GM21825 (cell line): Measurements from ENCODE around the gene TDRKH.

Source experiments
- ATAC-seq: cut with Tn5 transposase; IDR thresholded peaks from one replicate; pipeline ENCODE4 v1.9.1; 2021; ENCODE audit warnings: mild to moderate bottlenecking, moderate library complexity; ENCODE audit not compliant: unreplicated experiment

TDRKH gene

GRCh38 chr1:151790071-151790939 is at the start of gene TDRKH:
TSS of gene TDRKH (minus strand) at chr1:151790500. CDS start at chr1:151783022, 7,478 bp downstream.
- ATAC-seq = peak; percentile 90

- ATAC-seq = peak; percentile 41
Observed at GRCh38 chr1:151839457-151840403, 49.4 kb upstream of the TDRKH start, which contains the start of gene C2CD4D. TSS of gene C2CD4D (minus strand) at chr1:151839820. CDS start at chr1:151838989, 831 bp downstream.

- no peak for ATAC-seq
Observed at GRCh38 chr1:151839082-151839412, 48.7 kb upstream of the TDRKH start.

- ATAC-seq = no peak
Observed at GRCh38 chr1:151838222-151839081, 48.2 kb upstream of the TDRKH start.

- ATAC-seq = no peak
Observed at GRCh38 chr1:151837884-151838221, 47.6 kb upstream of the TDRKH start.

- ATAC-seq = no peak
Observed at GRCh38 chr1:151837197-151837596, 46.9 kb upstream of the TDRKH start.

- ATAC-seq = no peak
Observed at GRCh38 chr1:151835596-151835995, 45.3 kb upstream of the TDRKH start.

GRCh38 chr1:151834239-151834638 is 43.9 kb upstream of the TDRKH start:
- no peak for ATAC-seq

- no peak for ATAC-seq
Observed at GRCh38 chr1:151833172-151833900, 43.0 kb upstream of the TDRKH start.

- ATAC-seq = no peak
Observed at GRCh38 chr1:151832318-151832980, 42.1 kb upstream of the TDRKH start.

GRCh38 chr1:151831605-151832004 is 41.3 kb upstream of the TDRKH start, which contains the start of gene RORC:
TSS of gene RORC (minus strand) at chr1:151831802. CDS start at chr1:151831764, 38 bp downstream.
- ATAC-seq = no peak

GRCh38 chr1:151831256-151831591 is 40.9 kb upstream of the TDRKH start:
- no peak for ATAC-seq

GRCh38 chr1:151830055-151830454 is 39.8 kb upstream of the TDRKH start:
- no peak for ATAC-seq

- no peak for ATAC-seq
Observed at GRCh38 chr1:151829352-151830046, 39.2 kb upstream of the TDRKH start.

- no peak for ATAC-seq
Observed at GRCh38 chr1:151828921-151829320, 38.6 kb upstream of the TDRKH start.

- ATAC-seq = no peak
Observed at GRCh38 chr1:151827853-151828252, 37.6 kb upstream of the TDRKH start.

- ATAC-seq = no peak
Observed at GRCh38 chr1:151825751-151826660, 35.7 kb upstream of the TDRKH start.

- no peak for ATAC-seq
Observed at GRCh38 chr1:151825204-151825603, 34.9 kb upstream of the TDRKH start.
